HUDEP-2 (cell line): ENCODE data around the gene ALLC.
A peak's percentile ranks its signal among the peaks of the same experiment; 100 is the strongest.

Experiments used
- DNase-seq, 76 experiments: peaks; one replicate each; lab custom pipeline; 2025; ENCODE audit not compliant: unreplicated experiment in 76 of 76; lab: John Stamatoyannopoulos, UW

The ALLC gene

DNA sequence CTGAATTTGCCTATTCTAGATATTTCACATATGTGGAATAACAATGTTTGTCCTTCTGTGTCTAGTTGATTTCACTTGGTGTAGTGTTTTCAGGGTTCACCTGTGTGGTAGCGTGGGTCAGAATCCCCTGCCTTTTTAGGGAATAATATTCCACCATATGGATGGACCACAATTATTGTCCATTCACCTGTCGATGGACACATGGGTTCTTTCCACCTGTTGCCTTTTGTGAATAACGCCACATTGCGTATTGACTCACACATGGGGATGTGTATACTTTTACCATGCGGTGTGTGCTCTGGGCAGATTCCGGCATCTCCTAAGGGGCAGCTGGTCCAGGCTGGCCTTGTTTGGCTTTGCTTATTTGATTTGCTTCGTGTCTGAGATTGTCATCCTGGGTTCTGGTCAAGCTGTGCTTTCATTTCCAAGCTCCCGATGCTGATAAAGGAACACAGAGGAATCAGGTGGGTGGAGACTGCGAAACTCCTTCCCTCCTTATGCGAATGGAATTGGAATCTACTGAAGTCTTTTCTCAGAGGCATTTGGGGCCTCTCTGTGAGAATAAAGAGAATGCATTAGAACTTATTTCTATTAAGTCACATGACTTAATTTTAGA lies 18.9 kb upstream of the ALLC start:
- DNase-seq, result no peak

DNA sequence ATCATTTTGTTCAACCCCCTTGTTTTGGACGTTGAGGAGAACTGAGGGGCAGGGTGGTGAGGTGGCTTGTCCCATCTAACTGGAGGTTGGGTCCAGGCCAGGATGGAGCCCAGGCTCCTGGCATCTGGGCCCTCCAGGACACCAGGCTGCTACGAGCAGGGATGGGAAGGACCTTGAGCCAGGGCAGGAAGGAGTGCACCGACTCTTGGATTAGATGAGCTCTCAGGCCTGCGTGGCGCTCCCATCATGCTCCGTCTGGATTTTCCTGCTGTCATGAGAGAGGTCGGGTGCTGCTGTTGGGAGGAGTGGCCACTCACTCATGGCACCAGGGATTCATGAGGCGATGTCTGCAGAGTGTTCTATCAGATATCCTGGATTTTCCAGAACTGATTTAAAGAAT lies 18.3 kb upstream of the ALLC start:
- DNase-seq, result no peak

DNA sequence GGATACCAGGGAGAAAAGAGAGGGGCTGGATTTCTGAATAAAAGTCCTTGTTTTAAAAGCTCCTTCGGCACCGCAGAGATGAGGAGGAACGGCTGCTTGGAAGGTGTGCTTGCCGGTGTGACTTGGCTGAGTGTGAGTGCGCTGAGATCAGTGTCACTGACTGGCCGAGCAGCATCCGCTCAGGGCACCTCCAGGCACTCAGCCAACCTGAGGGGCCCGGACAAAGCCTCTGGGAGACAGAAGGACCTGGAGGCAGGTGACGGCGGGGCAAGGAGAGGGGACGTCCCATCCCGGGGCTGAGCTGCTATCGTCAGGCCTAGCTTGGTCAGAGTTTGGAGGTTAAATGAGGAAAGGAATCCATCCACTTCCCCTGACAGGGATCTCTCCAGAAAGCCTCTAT lies 16.8 kb upstream of the ALLC start:
- peak in 1 of 76 experiments; percentile 10 for DNase-seq

DNA sequence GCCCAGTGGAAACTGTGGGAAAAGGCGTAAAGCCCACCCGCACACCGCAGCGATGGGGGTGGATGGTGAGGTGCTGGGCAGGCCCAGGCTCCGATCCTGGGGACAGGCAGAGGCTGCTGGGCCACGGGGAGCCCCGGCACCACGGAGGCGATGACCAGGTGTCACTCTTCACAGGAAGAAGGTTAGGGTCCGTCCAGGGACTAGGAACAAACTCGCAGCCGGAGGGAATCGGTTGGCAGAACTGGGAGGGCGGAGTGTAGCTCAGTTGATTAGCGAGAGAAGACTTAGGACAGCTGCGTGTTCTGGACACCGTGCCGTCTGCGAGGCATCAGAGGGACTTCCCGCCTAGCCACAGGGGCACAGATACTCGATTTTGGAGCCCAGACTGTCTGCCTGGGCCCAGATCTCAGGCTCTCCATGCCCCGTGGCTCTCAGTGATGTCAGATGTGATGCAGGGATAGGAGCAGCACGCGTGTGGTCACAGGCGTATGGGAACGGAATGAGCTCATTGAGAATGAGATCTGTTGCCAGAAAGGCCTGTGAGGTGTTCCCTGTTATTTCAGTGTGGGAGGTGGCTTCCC lies 16.1 kb upstream of the ALLC start:
- DNase-seq, result no peak

DNA sequence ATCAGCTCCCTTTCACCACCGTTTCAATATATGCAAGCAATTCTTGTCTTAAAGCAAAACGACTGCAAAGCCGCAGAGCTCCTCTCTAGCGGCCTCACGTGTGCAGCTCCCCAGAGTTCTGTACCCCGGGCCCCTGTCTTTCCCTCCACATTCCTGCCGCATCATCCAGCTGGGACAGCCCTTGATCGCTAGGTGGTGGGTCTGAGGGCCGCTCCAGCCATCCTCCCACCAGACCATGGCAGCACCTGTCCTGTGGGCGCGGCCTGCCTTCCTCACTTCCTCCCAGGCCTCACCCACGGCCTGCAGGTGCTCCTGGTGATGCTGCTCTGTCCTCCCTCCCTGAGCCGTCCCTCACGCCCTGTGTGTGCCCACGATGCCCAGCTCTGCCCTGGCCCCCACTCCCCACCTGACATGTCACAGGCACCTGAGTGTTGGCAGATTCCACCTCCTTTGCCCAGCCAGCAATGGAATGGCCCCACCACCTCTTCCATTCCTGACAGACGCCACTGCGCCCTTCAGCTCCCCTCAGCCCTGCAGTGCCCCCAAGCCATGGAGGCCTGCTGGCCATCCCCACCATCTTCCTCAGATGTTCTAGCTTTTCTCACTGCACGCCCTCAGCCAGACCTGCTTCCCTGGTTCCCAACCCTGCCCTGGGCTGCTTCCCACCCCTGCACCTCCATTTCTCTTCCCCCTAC lies 15.3 kb upstream of the ALLC start:
- no peak for DNase-seq

DNA sequence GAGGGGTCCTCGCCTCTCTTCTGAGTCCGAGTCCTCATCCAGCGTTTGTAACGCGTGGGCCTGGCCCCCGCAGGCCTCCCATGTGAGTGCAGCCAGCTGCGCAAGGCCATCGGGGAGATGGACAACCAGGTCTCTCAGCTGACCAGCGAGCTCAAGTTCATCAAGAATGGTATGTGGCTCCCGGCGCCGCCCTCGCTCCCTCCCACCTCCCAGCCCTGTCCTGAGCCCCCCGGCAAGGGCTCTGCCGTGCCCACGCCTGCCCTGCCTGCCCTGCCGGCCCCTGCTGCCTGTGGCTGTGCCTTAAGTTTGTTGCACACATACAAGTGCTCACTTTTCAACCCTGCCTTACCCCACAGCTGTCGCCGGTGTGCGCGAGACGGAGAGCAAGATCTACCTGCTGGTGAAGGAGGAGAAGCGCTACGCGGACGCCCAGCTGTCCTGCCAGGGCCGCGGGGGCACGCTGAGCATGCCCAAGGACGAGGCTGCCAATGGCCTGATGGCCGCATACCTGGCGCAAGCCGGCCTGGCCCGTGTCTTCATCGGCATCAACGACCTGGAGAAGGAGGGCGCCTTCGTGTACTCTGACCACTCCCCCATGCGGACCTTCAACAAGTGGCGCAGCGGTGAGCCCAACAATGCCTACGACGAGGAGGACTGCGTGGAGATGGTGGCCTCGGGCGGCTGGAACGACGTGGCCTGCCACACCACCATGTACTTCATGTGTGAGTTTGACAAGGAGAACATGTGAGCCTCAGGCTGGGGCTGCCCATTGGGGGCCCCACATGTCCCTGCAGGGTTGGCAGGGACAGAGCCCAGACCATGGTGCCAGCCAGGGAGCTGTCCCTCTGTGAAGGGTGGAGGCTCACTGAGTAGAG lies 14.4 kb upstream of the ALLC start:
- DNase-seq, result no peak

DNA sequence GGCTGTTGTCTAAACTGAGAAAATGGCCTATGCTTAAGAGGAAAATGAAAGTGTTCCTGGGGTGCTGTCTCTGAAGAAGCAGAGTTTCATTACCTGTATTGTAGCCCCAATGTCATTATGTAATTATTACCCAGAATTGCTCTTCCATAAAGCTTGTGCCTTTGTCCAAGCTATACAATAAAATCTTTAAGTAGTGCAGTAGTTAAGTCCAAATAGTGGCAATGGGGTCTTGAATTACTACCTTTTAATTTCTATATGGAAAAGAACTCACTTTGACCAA lies 13.8 kb upstream of the ALLC start:
- DNase-seq, result no peak

DNA sequence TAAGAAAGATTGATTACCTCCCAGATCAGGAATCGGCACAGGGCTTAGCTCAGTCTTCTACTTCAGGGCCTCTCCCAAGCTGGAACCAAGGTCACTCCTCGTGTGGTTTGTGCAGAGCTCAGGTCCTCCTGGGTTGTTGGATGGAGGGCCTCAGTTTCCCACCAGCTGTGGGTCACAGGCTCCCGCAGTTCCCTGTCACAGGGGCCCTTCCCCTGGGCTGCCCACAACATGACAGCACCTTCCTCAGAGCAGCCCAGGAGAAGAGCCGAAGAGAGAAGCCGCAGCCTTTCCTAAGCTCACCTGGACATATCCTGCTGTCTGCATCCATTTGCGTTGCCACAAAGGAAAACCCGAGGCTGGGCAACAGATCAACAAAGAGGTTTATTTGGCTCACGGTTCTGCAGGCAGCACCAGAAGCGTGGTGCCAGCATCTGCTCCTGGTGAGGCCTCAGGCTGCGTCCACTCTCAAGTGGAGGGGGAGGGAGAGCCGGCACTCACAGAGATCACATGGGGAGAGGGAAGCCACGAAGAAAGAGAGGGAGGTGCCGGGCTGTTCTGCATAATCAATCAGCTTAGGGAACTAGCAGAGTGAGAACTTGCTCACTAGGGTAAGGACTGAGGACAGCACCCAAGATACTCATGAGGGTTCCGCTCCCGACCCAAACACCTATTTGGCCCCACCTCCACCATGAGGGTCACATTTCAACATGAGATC lies 13.0 kb upstream of the ALLC start:
- no peak for DNase-seq

DNA sequence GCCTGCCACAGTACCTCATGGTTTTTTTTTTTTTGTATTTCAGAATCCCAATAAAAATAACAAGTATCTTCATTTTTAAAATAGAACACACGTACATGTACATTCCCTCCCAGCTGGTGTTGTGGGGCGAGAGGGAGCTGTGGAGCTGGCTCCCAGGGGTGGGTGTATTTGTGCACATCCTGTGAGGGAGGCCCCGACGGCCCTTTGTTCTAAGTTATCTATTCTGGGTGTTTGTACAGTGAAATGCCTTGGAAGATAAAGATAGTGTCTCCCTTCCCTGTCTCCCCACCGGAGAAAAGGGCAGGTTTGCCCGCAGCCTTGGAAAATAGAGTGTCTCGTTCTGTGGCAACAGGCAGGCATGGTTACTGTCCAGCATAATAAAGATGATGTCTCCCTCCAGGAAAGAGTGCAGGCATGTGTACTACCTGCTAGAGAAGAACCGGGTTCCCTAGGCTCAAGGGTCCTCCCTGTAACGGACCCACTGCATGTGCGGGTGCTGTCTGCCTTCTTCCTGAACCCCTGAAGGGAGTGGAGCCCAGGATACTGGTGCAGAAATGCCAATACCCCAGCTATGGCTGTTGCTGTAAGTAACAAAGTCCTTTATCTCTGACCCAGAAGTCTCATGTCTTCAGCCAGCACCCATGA lies 12.1 kb upstream of the ALLC start:
- DNase-seq, result no peak

DNA sequence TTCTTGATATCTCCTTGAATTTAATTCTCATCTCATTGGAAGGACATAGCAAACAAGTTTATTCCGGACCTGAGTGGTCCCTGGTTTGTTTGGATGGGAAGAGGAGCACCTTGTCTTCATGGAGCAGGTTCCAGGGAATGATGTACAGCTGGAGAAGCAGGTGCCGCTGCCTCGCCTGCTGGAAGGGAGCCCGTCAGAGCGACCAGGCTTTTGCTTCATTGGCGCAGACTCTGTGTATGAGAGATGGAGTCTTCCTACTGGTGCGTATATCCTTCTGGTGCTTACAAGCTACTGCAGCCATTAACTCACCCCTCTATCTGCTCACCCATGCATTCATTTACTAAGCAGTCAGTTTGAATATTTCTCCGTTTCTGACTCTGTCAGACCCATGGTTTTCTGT lies 11.6 kb upstream of the ALLC start:
- DNase-seq, result no peak

DNA sequence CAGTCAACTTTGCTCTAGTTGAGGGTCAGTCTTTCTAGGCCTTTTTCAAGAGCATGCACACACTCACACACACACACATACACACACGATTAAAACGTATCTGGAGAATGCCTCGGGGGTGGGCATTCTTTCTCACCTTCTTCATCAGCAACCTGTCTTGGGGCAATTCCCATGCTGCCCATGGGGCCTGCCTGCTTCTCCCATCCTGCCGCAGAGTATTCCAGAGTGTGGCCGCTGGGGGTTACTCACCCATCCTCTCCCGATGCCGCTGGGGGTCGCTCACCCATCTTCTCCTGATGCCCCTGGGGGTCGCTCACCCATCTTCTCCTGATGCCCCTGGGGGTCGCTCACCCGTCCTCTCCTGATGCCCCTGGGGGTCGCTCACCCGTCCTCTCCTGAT lies 10.8 kb upstream of the ALLC start:
- DNase-seq, result no peak

DNA sequence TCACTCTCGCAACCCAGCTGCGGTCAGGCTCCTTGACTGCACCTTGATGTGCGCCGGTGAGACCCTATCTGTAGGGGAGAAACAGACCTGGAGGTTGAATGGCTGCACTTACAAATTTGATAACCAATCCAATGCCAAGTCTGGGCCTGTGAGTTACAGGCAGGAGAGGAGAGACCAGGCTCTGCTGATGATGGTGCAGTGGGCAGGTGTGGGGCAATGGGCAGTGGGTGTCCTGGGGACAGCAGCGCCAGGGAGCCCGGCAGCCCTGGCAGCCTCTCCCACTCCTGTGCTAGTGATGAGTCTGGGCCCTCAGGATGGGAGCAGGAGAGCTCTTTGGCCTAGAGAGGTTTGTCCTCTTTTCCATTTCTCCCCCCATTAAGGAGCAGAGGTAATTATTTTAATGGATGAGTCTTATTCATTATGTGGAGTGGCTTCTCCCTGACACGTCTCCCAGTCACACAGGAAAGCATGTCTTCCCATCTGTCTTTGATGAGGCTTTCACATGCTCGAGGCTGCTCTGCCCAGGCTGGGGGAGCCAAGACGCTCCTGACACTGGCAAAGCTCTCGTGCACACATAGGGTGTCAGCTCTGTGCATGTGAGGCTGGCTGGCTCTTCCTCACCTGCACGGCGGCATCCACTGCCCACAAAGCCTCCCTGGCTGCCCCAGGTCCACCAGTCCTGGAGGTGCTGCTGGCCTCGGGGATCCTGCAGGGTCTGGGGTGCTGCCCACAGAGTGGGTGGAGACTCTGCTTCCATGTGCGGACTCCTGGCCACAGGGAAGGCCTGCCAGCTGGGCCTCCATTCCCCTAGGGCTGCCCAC lies 10.0 kb upstream of the ALLC start:
- DNase-seq, result no peak

DNA sequence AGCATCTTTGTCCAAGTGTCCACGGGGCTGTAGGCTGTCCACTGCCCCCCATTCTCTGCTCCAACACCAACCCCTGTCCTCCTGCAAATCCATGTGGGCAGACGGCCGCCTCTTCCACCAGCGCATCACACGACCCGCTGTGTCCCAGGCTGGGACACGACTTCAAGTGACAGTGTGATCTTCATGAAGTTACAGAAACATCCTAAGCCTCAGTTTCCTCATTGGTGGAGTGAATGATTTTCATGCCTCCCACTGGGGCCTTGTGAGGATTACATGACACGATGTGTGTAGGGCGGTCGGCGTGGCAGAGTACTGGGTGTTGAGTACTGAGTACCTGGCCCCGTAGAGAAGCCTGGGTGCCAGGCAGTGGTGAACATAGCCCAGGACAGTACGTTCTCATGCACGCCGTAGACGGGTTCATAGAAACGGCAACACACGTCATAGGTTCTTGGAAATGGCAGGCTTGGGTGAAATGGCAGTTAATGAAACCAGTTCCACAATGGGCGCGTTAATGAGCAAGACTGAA lies 9.3 kb upstream of the ALLC start:
- DNase-seq, result no peak

DNA sequence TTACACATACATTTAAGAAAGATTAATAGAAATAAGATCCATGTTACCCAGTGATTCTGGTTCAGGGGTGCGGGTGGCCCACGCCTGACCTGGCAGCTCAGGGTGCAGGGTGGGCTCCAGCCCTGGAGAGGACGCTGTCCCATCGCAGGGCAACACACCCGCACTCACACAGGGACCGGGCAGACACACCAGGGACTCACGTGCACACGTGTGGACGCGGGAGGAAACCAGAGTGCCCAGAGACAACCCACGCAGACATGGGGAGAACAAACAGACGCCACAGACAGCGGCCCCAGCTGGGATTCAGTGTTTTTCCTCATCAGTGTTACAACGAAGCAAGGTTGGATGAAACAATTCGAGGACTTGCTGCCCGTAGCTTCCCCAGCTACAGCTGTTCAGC lies 8.4 kb upstream of the ALLC start:
- DNase-seq, result no peak

DNA sequence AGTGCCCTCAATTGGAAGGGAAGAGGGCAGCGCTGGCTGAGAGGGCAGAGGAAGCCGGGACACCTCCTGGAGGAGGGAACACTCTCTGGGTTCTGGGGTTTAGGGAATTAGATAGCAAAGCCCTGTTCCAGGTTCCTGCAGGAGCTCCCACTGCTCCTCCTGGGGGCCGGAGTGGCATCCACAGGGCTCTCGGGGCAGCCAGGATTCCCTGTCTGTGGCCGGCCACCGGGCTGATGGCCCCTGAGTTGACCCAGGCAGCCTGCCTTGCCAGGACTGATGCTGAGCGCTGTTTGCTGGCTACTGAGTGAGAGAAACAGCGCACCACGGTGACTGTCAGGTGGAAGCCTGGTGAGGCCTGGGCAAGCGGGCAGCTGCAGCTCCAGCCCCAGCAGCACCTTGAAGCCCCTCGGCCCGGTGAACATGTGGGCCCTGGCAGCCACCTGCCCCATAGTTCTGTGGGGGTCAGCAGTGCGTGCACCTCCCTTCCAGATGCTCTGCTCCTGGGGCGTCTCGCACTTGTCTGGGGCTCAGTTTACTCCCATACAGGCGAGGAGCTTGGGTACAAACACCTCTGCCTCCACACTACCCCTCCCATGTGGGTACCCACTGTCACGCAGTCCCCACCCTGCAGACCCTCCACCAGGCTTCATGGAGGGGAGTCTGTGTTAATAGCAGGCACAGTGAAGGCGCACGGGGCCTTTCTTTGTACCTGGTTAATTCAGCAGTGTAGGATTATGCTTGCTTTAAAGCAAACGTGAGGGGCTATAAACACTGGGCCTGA lies 7.7 kb upstream of the ALLC start:
- DNase-seq, result no peak

DNA sequence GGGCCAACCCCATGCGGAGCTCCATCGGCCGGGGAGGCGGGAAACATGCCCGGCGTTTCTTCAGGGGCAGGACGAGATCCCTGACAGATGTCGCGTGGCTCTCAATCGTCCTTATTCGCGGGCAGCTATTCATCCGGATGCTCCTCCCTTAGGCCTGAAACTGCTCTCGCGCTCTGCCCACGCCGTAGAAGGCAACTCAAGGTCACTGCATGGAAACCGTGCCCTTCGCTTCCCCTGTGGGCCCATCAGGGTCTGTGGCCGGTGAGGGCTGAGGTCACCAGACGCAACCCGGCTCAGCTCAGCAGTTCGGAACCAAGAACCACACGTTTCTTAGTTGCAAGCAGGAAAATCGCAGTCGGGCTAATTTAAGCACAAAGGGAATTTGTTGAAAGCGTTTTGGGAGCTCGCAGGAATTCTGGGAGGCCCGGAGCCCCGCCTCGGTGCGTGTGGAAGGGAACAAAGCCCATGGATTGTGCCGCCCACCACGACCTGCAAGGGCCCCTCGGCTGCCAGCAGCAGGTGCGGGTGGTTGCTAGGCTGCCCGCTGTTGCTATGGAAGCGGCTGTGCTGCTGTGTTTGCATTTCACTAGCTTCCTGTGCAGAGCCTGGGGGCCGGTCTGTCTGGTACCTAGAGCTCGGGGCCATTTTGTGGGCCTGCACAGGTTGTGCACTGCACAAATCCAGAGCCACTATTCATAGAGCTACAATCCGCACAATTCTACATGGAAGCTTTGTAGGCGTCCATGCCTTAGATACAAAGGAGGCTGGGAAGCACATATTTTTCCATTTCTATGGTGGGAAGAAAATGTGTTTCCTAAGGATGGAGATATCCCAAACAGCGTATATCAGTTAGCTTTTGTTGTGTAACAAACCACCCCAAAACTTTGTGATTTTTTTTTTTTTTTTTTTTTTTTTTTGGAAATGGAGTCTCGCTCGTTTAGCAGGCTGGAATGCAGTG lies 6.0 kb upstream of the ALLC start:
- DNase-seq, result no peak

DNA sequence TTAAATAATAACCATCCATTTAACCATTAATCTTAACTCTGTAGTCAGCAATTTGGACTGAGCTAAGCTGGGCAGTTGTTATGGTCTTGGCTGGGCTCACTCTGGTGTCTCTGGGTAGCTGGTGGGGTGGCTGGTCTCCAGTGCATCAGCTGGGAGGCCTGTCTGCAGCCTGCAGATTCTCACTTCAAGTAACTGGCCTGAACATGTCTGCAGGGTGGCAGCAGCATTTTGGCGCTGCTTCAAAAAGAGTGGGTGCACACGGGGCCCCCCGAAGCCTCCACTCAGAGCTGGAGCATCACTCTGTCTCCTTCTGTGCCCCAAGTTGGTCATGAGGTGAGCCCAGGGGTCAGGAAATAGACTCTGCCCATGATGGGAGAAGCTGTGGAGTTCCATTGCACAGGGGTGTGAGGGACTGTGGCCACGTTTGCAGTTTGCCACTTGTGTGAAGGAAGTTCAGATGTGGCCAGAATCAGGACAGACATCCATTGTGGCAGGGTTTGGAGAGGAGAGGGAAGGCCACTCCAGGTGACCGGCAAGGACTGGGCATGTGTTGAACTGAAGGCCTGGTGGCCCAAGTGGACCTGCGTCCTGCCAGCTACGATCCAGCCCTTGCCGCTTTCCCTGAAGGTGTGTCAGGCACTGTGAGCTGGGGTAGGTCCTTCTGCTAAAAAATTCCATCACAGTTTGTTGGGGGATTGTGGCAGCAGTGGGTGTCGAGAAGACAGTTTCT lies 4.9 kb upstream of the ALLC start:
- DNase-seq, result no peak
